ENCODE results near the gene CXXC5.
"Not testable (repeated sequence)": the region's sequence is repeated elsewhere in the genome, so short reads cannot be mapped to it uniquely, and the experiment has no call there.

The CXXC5 gene

DNA sequence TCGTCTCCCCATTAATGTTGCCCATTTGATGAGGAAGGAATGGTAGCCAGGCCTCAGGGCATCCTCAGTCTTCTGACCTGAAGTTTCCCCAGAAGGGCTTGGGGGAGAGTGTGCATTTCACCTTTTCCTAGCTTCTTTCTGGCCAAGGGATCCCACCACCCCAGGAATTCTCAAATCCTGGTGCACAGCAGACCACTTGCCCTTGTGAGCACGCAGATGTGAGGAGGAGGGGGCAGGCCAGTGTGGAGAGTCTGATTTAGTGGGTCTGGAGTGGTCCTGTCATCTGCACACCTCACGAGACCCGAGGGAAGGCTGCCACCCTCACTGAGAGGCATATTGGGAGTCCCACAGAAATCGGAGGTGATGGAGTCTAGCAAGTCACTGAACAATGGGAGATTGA, 64.3 kb downstream of the CXXC5 start:
- no peak for DNase-seq

DNA sequence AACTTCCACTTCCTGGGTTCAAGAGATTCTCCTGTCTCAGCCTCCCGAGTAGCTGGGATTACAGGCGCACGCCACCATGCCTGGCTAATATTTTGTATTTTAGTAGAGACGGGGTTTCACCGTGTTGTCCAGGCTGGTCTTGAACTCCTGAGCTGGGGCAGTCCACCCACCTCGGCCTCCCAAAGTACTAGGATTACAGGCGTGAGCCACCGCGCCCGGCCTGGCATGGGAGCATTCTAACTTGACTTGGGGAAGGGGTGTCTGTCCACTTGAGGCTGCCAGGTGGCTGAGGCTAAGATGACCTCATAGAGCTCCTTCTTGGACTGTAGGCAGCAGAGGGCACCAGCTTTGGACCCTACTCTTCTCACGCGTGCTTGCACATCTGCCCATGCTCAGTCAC, 65.7 kb downstream of the CXXC5 start:
- not testable (repeated sequence) for DNase-seq

DNA sequence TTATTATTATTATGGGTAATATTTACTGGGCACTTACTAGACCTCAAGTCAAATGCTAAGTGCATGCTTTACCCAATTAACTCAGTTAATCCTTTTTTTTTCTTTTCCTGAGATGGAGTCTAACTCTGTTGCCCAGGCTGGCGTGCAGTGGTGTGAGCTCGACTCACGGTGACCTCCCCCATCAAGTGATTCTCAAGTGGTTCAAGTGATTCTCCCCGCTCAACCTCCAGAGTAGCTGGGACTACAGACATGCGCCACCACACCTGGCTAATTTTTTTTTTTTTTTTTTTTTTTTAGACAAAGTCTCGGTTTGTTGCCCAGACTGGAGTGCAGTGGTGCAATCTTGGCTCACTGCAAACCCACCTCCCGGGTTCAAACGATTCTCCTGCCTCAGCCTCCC, 69.1 kb downstream of the CXXC5 start:
- DNase-seq: no peak

DNA sequence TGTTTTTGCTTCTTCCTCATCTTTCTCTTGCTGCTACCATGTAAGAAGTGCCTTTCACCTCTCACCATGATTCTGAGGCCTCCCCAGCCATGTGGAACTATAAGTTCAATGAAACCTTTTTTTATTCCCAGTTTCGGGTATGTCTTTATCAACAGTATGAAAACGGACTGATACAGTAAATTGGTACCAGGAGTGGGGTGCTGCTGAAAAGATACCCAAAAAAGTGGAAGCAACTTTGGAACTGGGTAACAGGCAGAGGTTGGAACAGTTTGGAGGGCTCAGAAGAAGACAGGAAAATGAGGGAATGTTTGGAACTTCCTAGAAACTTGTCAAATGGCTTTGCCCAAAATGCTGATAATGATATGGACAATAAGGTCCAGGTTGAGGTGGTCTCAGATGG, 70.3 kb downstream of the CXXC5 start:
- not testable (repeated sequence) for DNase-seq

DNA sequence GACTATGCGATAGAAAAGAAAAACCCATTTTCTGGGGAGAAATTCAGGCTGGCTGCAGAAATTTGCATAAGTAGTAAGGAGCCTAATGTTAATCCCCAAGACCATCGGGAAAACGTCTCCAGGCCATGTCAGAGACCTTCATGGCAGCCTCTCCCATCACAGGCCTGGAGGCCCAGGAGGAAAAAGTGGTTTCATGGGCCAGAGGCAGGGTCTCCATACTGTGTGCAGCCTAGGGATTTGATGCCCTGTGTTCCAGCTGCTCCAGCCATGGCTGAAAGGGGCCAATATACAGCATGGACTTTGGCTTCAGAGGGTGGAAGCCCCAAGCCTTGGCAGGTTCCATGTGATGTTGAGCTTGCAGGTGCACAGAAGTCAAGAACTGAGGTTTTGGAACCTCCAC, 71.8 kb downstream of the CXXC5 start:
- not testable (repeated sequence) for DNase-seq

DNA sequence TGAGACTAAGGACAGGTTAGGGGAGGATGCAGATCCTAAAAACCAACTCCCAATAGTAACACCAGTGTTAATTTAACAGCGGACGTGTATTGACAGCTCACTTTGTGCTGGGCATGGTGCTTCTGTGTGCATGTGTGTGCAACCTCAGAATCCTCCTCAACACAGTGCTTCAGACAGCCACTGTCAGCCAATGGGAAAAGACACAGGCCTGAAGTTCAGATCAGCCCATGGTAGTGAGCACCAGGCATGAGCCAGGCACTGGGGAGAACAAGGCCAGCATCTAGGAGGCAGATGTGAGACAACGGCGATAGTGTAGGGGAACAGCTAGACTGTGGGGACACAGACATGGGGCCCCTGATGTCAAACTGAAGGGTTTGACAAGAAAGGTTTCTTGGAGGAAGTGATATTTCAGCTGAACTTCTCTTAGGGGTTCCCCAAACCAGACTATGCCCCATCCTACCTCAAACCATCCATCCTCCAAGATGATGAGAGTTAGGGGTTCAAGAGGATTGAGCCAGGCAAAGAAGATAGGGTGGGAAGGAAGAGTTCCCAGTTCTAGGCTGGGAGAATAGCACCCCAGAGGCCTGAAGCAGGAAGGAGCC, 75.9 kb downstream of the CXXC5 start:
- no peak for DNase-seq

DNA sequence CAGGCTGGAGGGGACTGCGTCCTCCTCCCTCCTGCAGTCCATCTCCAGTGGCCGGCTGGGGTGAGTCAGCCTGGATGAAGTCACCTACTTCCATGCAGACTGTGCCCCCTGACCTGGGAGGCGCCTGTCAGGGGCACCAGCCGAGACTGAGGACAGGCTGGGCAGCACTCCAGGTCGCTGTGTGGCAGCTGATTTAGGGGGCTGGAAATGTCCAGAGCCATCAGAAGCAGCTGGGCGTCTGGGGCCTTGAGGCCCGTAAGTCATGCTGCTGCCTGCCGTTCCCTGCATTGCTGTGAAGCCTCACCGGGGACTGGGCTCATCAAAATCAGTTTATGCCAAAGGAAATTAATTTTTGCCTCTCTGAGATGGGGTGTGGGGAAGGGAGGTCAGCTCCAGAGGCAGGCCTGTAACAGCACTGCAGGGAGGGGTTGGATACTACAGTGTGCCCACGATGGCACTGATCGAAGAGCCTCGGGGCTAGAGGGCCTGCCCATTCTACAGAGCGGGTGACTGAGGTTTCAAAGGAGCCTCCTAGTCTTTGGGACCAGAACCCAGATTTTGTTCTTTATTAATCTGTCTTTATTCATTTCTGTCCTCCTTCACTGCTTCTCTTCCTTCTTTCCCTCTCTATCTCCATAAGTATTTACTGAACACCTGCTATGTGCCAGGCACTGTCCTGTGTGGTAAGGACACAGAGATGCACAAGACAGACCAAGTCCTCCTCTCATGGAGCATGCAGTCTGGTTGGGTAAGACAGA, 77.1 kb downstream of the CXXC5 start:
- no peak for DNase-seq

DNA sequence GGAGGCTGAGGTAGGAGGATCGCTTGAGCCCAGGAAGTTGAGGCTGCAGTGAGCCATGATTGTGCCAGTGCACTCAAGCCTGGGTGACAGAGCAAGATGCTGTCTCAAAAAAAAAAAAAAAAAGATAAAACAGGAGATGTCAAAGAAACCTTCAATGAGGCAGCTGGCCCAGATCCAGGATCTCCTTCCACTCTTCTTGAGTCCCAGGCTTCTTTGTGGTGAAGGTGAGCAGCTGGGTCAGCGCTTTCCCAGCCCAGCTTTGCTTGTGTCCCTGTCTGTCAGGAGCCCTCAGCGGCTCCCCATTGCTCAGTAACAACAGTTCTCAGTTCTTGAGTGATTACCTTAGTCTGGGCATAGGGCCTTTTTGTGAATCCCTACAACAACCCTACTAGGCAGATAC, 78.1 kb downstream of the CXXC5 start:
- no peak for DNase-seq

DNA sequence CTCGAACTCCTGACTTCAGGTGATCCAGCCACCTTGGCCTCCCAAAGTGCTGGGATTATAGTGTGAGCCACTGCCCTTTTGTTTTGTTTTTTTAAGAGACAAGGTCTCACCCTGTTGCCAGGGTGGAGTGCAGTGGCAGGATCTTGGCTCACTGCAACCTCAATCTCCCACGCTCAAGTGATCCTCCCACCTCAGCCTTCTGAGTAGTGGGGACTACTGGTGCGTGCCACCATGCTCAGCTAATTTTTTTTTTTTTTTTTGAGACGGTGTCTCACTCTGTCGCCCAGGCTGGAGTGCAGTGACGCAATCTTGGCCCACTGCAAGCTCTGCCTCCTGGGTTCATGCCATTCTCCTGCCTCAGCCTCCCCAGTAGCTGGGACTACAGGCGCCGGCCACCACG, 79.5 kb downstream of the CXXC5 start:
- DNase-seq: not testable (repeated sequence)

DNA sequence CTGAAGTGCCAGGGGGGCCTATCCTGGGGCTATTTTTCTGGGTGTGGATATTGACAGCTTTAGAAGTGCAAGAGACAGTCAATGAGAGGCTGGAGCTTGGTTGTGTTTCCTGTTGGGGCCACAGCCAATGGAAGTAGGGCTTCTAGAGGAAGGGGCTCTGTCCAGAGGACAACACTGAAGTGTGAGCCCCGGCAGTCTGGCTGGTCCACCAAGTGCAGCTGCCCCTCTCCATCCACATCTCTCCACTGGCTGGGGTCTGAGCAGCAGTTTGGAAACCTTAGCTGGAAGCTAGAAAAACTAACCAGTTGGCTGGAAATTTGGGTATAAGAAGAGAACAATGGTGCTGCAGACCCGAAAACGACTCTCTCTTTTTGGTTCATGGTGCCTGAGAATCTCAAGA, 83.1 kb downstream of the CXXC5 start:
- no peak for DNase-seq

DNA sequence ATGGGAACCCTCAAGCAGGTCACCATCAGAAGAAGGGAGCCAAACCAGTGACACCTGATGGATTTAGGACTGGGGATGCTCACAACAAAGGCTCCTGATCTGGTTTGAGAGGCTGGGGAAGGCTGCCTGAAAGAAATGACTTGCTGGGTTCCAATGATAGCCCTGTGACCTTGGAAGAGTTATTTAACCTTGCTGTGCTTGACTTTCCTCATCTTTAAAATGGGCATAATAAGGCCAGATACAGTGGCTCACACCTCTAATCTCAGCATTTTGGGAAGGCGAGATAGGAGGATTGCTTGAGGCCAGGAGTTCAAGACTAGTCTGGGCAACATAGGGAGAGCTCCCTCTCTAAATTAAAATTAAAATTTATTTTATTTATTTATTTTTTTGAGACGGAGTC, 83.9 kb downstream of the CXXC5 start:
- no peak for DNase-seq

DNA sequence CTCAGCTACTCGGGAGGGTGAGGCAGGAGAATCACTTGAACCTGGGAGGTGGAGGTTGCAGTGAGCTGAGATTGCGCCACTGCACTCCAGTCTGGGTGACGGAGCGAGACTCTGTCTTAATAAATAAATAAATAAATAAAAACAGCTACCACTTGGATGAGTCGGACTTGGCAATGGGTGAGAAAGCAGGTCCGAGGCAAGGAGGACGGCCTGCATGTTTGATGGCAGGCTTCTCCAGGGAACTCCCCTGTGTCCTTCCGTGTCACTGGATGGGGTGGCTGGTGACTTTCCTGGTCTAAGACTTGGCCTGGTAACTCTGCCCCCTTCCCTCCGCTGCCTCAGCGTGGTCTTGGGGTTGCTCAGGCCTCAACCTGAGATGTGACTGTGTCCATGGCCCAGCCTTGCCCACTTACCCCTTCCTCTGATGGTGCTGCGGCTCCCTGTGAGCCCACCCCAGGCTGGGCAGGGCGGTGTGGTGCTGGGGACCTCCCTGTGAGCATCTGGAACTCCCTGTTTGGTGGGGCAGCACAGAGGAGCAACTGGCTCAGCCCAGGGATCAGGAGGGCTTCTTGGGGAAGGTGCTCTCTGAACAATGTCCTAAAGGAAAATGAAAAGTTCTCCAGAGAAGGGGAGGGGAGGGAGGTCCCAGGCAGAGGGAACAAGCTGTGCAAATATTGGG, 85.0 kb downstream of the CXXC5 start:
- no peak for DNase-seq

Data from suppressor macrophage (primary cell).